GM12892 (cell line): ENCODE measurements around the gene ATXN1.

Experiments used
- POLR2A ChIP-seq: IDR thresholded peaks from 2 replicates; pipeline ENCODE4 v1.6.1; 2011; ENCODE audit warnings: low read depth, low read length, control low read depth
- POLR2AphosphoS5 ChIP-seq: IDR thresholded peaks from 2 replicates; pipeline ENCODE4 v1.6.1; 2011; ENCODE audit warnings: low read depth, low read length, control low read depth

DNA sequence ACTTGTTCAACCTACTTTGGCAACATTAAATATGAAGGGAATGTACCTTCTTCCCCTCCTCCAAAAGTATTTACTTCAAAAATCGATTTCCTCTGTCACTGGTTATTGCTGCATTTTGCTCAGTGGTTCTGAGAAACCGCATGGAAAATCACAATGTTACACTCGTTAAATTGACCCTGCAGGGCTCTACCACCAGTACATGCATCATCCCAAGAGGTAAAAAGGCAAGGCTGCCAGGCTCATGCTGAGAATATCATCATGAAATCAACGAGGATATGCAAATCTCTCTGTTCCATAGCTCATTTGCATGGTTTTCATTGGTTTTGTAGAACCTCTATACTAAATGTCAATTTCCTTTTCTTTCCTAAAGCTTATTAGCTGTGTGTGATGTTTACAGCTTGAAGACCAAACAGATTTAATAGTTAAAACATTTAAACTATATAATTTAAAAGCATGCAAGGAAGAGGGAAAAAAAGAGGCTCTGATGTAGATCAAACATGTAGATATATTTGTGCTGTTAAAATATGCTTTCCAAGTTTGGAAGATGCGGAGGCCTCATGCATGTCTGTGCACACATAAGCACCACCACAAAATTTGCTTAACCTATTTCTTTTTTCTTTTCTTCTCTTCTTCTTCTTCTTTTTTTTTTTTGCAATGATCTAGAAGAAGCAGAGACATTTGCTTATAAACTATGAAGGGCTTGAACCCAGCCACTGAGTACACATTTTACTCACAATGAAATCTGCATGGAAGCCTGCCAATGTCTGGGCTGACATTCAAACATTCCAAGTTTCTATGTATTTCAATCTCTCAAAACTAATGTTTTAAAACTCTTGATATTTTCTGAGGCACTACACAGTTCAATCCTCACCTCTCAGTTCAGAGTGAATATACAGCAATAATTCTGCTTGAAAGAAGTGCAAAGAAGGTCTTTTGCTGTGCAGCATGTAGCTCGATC is 328.9 kb downstream of the ATXN1 start:
- no peak for TF ChIP-seq POLR2A
- no peak for TF ChIP-seq POLR2AphosphoS5
